ENCODE results near the gene PA2G4. TPM values are rescaled to one million over a fixed set of nuclear protein-coding genes. Genes with fewer than 3 reads are reported as not detected.
A peak's percentile ranks its signal among the peaks of the same experiment; 100 is the strongest.

PA2G4 gene
- total RNA-seq, 2 donors from 2014 or later = 53.2 to 111 TPM

- peaks cover 15% of the 10 kb centered on the region for H3K36me3 ChIP-seq
- peaks cover 21 to 34% of the 10 kb centered on the region in 2 donors for H3K4me1 ChIP-seq (ENCODE audit: control insufficient read depth in 1 of 2, low read depth in 2 of 2)
- no peaks in the 10 kb centered on the region for H3K27me3 ChIP-seq (replicated peaks; ENCODE audit: insufficient read depth)
- peak overlapping the region; percentile 85 to 88 for H3K27ac ChIP-seq
- DNase-seq (ENCODE audit: low spot score) = no peak
- no peak for ATAC-seq (ENCODE audit: insufficient number of reproducible peaks, low FRiP score, low read depth)
- no peak for TF ChIP-seq CTCF (IDR thresholded peaks at IDR 0.05)
- peak overlapping the region; percentile 80 for H3K4me3 ChIP-seq
- no peaks in the 10 kb centered on the region for H3K9me3 ChIP-seq
These were observed 23.1 kb downstream of the PA2G4 start for GRCh38 chr12:56127485-56127887.

- ATAC-seq (ENCODE audit: insufficient number of reproducible peaks, low FRiP score, low read depth) = peak; percentile 97
- peak within 1 kb of the TSS; percentile 85 to 88 for H3K27ac ChIP-seq
- DNase-seq (ENCODE audit: low spot score) = peak; percentile 99
- no peak for TF ChIP-seq CTCF (IDR thresholded peaks at IDR 0.05)
- peak within 1 kb of the TSS; percentile 80 for H3K4me3 ChIP-seq
- peaks cover 21 to 34% of the 10 kb centered on the region in 2 donors for H3K4me1 ChIP-seq (ENCODE audit: control insufficient read depth in 1 of 2, low read depth in 2 of 2)
- H3K36me3 ChIP-seq = peaks cover 18% of the 10 kb centered on the region
- no peaks in the 10 kb centered on the region for H3K9me3 ChIP-seq
- no peaks in the 10 kb centered on the region for H3K27me3 ChIP-seq (replicated peaks; ENCODE audit: insufficient read depth)
These were observed 23.7 kb downstream of the PA2G4 start, which contains the start of gene ESYT1 for GRCh38 chr12:56127888-56128669. TSS of gene ESYT1 (plus strand) at chr12:56128267. CDS start at chr12:56128320, 53 bp downstream.

GRCh38 chr12:56128670-56129205 is 24.4 kb downstream of the PA2G4 start:
- Histone ChIP-seq H3K4me3 (peak overlapping the region; percentile 80), H3K27me3 (replicated peaks; ENCODE audit: insufficient read depth) (no peaks in the 10 kb centered on the region), H3K9me3 (no peaks in the 10 kb centered on the region), H3K36me3 (peaks cover 25% of the 10 kb centered on the region), H3K27ac (peak overlapping the region; percentile 83), H3K4me1 (ENCODE audit: control insufficient read depth in 1 of 2, low read depth in 2 of 2) (peaks cover 21 to 34% of the 10 kb centered on the region in 2 donors)
- no peak for TF ChIP-seq CTCF (IDR thresholded peaks at IDR 0.05)
- no peak for DNase-seq (ENCODE audit: low spot score)
- ATAC-seq (ENCODE audit: insufficient number of reproducible peaks, low FRiP score, low read depth) = no peak

- Histone ChIP-seq H3K27ac (peak overlapping the region; percentile 83), H3K4me3 (peak overlapping the region; percentile 80), H3K36me3 (peaks cover 31% of the 10 kb centered on the region), H3K9me3 (no peaks in the 10 kb centered on the region), H3K4me1 (ENCODE audit: control insufficient read depth in 1 of 2, low read depth in 2 of 2) (peaks cover 21 to 34% of the 10 kb centered on the region in 2 donors), H3K27me3 (replicated peaks; ENCODE audit: insufficient read depth) (no peaks in the 10 kb centered on the region)
- ATAC-seq (ENCODE audit: insufficient number of reproducible peaks, low FRiP score, low read depth) = no peak
- no peak for TF ChIP-seq CTCF (IDR thresholded peaks at IDR 0.05)
- DNase-seq (ENCODE audit: low spot score) = no peak
These were observed 25.0 kb downstream of the PA2G4 start for GRCh38 chr12:56129206-56129941.
